ENCODE measurements around the gene IRGC. TPM values are rescaled to one million over a fixed set of nuclear protein-coding genes. Genes with fewer than 3 reads are reported as not detected.
A peak's percentile ranks its signal among the peaks of the same experiment; 100 is the strongest.

Gene IRGC
- total and polyA plus RNA-seq, 2 experiments from 2014 or later = not detected

DNA sequence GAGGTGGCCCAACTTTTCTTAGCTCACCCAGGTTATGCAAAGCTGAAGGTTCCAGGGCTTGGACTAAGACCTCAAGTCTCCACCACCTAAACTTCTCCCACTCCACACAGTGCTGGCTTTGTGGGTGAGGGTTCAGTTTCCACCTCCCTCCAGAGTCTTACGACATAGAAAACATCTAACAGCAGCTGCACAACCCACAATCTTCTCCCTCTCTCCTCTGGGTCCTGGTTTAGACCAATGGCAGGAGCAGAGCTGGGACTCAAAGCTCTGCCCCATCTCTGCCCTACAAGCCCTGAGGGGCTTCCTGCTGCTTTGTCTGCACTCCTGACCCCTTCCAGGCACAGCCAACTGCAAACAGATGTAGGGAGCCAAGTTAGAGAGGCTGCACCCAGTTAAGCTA, 16.0 kb downstream of the IRGC start:
- DNase-seq (ENCODE audit: low read depth in 1 of 2, low spot score in 1 of 2) = peak in 1 of 2 donors; percentile 25
- TF ChIP-seq CTCF (IDR thresholded peaks at IDR 0.05; ENCODE audit: low read depth, low read length) = no peak
- H3K27ac ChIP-seq = no peak overlapping the region
- H3K9me3 ChIP-seq (ENCODE audit: low read depth) = no peaks in the 10 kb centered on the region
- H3K27me3 ChIP-seq = no peaks in the 10 kb centered on the region
- peaks cover 19% of the 10 kb centered on the region for H3K36me3 ChIP-seq
- no peak overlapping the region for H3K4me3 ChIP-seq
- H3K4me1 ChIP-seq (ENCODE audit: low read depth) = no peaks in the 10 kb centered on the region

DNA sequence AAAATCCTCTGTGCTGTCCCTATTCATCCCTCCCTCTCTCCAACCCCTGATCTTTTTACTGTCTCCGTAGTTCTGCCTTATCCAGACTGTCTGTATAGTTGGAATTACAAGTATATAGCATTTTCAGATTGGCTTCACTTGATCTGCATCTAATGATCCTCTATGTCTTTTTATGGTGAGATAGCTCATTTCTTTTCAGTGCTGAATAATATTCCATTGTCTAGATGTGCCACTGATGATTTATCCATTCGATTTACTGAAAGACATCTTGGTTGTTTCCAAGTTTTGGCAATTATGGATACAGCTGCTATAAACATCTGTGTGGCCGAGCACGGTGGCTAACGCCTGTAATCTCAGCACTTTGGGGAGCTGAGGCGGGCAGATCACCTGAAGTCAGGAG, 19.1 kb downstream of the IRGC start:
- Histone ChIP-seq H3K27me3 (no peaks in the 10 kb centered on the region), H3K4me3 (no peak overlapping the region), H3K9me3 (ENCODE audit: low read depth) (no peaks in the 10 kb centered on the region), H3K36me3 (peaks cover 38% of the 10 kb centered on the region), H3K4me1 (ENCODE audit: low read depth) (no peaks in the 10 kb centered on the region), H3K27ac (no peak overlapping the region)
- DNase-seq (ENCODE audit: low read depth in 1 of 2, low spot score in 1 of 2) = no peak
- TF ChIP-seq CTCF (IDR thresholded peaks at IDR 0.05; ENCODE audit: low read depth, low read length) = no peak

DNA sequence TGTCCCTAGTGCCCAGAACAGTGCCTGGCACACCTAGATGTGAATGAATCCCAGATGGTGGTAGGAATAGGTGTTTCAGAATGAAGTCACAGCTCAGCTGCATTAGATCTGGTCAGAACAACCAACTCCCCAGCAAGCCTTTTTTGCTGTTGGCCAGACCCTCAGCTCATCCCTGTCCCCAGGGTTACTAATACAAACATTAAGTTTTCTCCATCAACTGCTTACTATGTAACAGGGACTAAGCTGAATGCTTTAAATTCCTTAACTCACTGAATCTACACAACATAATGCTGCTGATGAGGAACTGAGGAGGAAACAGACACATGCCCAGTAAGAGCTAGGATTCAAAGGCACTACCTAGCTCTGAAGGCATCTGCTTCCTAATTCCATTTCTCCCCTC, 20.1 kb downstream of the IRGC start:
- Histone ChIP-seq H3K4me3 (no peak overlapping the region), H3K27me3 (no peaks in the 10 kb centered on the region), H3K36me3 (peaks cover 44% of the 10 kb centered on the region), H3K9me3 (ENCODE audit: low read depth) (no peaks in the 10 kb centered on the region), H3K4me1 (ENCODE audit: low read depth) (no peaks in the 10 kb centered on the region), H3K27ac (no peak overlapping the region)
- no peak for DNase-seq (ENCODE audit: low read depth in 1 of 2, low spot score in 1 of 2)
- TF ChIP-seq CTCF (IDR thresholded peaks at IDR 0.05; ENCODE audit: low read depth, low read length) = no peak

GRCh38 chr19:43738780-43739211, 22.9 kb downstream of the IRGC start:
- Histone ChIP-seq H3K4me1 (ENCODE audit: low read depth) (no peaks in the 10 kb centered on the region), H3K9me3 (ENCODE audit: low read depth) (no peaks in the 10 kb centered on the region), H3K4me3 (no peak overlapping the region), H3K27ac (no peak overlapping the region), H3K27me3 (no peaks in the 10 kb centered on the region), H3K36me3 (peaks cover 48% of the 10 kb centered on the region)
- TF ChIP-seq CTCF (IDR thresholded peaks at IDR 0.05; ENCODE audit: low read depth, low read length) = no peak
- no peak for DNase-seq (ENCODE audit: low read depth in 1 of 2, low spot score in 1 of 2)

DNA sequence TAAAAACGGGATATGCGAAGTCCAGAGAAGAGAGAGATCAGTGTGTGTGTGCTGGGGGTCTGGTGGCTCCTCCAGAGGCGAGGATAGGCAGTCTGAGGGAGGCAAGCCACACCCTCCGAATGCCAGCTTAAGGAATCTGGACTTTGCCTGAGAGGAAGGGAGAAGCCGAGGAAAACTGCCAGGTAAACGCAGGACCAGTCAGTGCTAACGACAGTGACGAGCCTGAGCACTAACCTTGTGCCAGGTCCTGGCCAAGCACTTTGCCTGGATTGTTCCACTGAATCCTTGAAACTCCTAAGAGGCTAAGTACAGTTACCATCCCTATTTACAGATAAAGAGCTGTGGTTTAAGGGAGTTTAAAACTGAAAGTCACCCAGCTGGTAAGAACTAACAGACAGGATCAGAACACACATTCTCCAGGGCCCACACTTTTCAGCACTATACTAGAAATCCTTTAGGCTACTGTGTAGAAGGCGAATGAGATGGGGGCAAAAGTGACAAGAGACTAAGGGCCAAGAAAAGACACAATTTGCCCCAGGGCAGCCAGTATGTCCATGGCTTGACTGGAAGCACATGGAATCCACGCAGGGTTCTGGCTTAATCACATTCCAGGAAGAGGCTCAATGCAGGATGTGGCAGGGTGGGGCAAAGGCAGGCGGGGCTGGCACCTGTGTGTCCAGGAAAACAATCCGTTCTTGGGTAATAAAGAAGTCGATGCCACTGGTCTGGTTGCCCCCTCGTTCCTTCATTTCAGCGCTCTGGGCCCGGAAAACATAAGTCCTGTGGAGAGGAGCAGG, 23.8 kb downstream of the IRGC start:
- H3K9me3 ChIP-seq (ENCODE audit: low read depth) = no peaks in the 10 kb centered on the region
- H3K27ac ChIP-seq = no peak overlapping the region
- no peak for DNase-seq (ENCODE audit: low read depth in 1 of 2, low spot score in 1 of 2)
- no peak for TF ChIP-seq CTCF (IDR thresholded peaks at IDR 0.05; ENCODE audit: low read depth, low read length)
- no peaks in the 10 kb centered on the region for H3K4me1 ChIP-seq (ENCODE audit: low read depth)
- peaks cover 49% of the 10 kb centered on the region for H3K36me3 ChIP-seq
- H3K4me3 ChIP-seq = no peak overlapping the region
- no peaks in the 10 kb centered on the region for H3K27me3 ChIP-seq

Measured in cardiac muscle cell (in vitro differentiated cells and primary cell).